ENCODE data around the gene TTR.

TTR gene

DNA sequence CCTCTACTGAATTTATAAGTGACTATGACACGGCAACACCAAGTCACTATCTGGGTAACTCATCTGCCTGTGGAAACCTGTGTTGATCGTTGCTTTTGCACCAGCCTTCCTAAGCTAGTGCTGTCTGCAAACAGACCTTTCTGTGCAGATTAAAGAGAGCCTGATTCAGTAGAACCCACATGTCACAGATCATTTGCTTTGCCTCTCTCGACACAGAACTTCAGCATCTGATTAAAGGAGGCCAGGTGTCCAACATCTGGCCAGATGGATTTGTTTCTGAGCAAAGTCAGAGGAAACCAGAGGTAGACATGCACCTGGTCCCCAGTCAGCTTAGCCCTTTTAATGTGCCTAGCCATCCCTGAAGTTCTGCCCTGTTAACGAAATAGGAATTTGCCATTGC is 15.0 kb upstream of the TTR start:
- DNase-seq = no peak
- in situ Hi-C loops (cut with HindIII; ENCODE audit: low pct_ligation_motif_present, low pct_unique_long_range_greater_than_20kb, low sequenced_read_pairs) = no loop called here

- in situ Hi-C loops (cut with HindIII; ENCODE audit: low pct_ligation_motif_present, low pct_unique_long_range_greater_than_20kb, low sequenced_read_pairs) = no loop called here
- DNase-seq = no peak
These were observed 14.5 kb upstream of the TTR start for GRCh38 chr18:31577195-31577594.

- DNase-seq = no peak
- in situ Hi-C loops (cut with HindIII; ENCODE audit: low pct_ligation_motif_present, low pct_unique_long_range_greater_than_20kb, low sequenced_read_pairs) = no loop called here
These were observed 13.6 kb upstream of the TTR start for GRCh38 chr18:31578126-31578525.

- in situ Hi-C loops (cut with HindIII; ENCODE audit: low pct_ligation_motif_present, low pct_unique_long_range_greater_than_20kb, low sequenced_read_pairs) = no loop called here
- DNase-seq = no peak
These were observed 12.3 kb upstream of the TTR start for GRCh38 chr18:31579375-31579774.

DNA sequence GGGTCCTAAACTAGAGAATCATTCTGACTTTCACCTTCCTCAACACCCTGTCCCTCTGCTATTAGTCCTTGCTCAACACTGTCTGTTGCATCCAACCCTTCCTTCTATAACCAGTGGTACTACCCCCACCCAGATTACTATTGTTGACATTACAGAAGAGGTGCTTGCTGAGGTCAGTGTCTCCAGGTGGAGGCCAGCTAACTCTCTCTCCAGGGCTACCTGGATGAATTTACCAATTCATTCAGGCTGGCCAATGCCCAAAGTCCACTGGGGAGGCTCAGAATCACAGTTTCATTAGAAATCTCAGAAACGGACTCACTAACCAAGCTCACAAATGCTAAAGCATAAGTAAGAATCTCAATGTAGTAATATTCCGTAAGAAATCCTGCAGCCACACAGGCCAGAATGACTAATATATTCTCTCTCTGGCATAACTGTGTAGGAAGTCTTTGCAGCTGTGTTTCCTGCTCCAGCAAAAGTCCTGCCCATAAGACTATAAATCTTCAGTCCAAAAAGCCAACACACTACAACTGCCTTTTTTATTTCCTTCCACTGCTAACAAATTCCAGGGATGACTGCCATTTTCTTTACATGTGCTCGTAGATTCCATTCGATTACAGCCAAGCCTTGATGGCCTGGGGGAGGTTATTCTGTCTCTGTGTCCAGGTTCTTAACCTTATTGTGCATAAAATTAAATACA is 10.0 kb upstream of the TTR start:
- in situ Hi-C loops (cut with HindIII; ENCODE audit: low pct_ligation_motif_present, low pct_unique_long_range_greater_than_20kb, low sequenced_read_pairs) = no loop called here
- no peak for DNase-seq

DNA sequence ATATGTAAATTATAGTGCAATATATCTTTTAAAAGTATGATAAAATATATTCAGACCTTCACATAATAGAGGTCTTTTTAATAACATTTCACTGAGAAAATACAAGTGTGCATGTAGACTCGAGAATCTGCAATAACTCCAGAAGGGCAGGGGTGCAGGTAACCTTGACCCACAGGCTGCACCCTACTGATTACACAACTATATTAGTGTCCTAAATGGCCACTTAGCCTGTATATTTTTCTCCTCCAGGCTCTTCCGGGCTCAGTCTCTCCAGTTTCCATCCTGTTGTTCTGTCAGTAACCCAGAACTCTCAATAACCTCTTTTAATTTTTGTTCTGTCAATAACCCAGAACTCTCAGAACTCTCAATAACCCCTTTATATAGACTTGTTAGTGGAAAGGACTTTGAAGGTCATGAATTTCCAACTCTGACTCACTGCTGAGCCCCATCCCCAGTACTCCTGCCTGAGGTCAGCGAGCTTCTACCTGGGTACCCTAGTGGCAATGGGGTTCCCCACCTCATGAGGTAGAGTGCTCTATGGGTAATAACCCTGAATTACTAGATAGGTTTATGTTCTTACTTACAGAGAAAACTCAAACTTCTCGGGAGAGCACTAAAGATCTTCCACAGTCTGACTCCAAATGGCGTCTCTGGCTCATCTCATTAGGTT is 8.4 kb upstream of the TTR start:
- in situ Hi-C loops (cut with HindIII; ENCODE audit: low pct_ligation_motif_present, low pct_unique_long_range_greater_than_20kb, low sequenced_read_pairs) = no loop called here
- no peak for DNase-seq

DNA sequence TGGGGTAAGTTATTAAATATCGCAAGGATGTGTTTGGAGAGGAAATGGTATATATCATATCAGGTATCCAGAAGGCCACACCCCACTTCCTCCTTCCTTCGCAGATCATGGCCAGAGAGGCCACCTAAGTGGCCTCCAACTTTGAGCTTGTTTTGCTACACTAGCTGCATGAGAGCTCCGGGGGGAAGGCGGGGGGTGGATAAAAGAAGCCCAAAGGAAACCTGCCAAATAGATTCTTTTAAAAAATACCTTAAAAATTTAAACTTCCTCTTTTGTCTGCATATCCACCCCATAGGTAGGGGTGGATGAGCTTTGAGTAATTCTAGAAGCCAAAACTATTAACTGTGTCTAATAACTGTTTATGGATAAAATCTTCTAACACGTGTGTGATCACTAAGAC is 5.7 kb upstream of the TTR start:
- DNase-seq = no peak
- in situ Hi-C loops (cut with HindIII; ENCODE audit: low pct_ligation_motif_present, low pct_unique_long_range_greater_than_20kb, low sequenced_read_pairs) = no loop called here

DNA sequence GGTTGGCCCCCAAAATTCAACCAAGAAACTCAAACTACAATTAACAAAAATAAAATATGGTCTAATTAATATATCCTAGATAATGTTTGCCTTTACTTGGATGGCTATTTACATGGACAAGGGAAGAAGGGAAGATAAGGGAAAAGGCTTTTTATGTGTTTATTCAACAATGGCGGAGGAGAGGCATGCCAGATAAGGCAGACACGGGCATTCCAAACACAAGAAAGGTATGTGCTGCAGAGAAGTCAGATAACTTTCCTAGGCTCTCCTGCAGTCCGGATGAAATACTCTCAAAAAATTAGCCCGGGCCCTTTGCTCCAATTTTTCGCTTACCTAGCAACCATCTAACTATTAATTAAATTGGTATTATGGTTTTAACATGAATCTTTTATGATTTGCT is 5.1 kb upstream of the TTR start:
- DNase-seq = no peak
- in situ Hi-C loops (cut with HindIII; ENCODE audit: low pct_ligation_motif_present, low pct_unique_long_range_greater_than_20kb, low sequenced_read_pairs) = no loop called here

- no peak for DNase-seq
- in situ Hi-C loops (cut with HindIII; ENCODE audit: low pct_ligation_motif_present, low pct_unique_long_range_greater_than_20kb, low sequenced_read_pairs) = no loop called here
These were observed 4.1 kb upstream of the TTR start for GRCh38 chr18:31587529-31587928.

DNA sequence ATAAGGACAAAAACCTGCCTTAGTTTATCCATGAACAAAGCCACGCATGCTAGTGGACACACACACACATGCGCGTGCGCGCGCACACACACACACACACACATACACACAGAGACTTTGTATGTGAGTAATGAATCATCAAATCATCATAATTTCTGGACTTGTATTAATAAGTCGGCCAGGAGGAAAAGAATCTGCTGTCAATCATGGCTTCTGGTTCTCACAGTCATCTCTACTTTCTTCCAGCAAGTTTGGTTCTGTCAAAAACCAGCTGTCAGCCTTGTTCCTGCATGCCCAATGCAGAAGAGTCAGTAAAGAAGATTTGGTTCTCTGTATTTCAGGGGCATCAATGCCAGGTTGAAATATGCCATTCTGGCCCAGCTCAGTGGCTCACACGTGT is 1.1 kb upstream of the TTR start:
- no peak for DNase-seq
- in situ Hi-C loops (cut with HindIII; ENCODE audit: low pct_ligation_motif_present, low pct_unique_long_range_greater_than_20kb, low sequenced_read_pairs) = no loop called here

DNA sequence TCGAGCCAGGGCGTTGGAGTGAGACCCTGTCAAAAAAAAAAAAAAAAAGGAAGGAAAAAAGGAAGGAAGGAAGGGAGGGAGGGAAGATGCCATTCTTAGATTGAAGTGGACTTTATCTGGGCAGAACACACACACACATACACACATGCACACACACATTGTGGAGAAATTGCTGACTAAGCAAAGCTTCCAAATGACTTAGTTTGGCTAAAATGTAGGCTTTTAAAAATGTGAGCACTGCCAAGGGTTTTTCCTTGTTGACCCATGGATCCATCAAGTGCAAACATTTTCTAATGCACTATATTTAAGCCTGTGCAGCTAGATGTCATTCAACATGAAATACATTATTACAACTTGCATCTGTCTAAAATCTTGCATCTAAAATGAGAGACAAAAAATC is 564 bp upstream of the TTR start:
- DNase-seq = no peak
- in situ Hi-C loops (cut with HindIII; ENCODE audit: low pct_ligation_motif_present, low pct_unique_long_range_greater_than_20kb, low sequenced_read_pairs) = no loop called here

- in situ Hi-C loops (cut with HindIII; ENCODE audit: low pct_ligation_motif_present, low pct_unique_long_range_greater_than_20kb, low sequenced_read_pairs) = no loop called here
- no peak for DNase-seq
These were observed 955 bp downstream of the TTR start for GRCh38 chr18:31592506-31593157.

- no peak for DNase-seq
- in situ Hi-C loops (cut with HindIII; ENCODE audit: low pct_ligation_motif_present, low pct_unique_long_range_greater_than_20kb, low sequenced_read_pairs) = no loop called here
These were observed 3.6 kb downstream of the TTR start for GRCh38 chr18:31595121-31595771.

DNA sequence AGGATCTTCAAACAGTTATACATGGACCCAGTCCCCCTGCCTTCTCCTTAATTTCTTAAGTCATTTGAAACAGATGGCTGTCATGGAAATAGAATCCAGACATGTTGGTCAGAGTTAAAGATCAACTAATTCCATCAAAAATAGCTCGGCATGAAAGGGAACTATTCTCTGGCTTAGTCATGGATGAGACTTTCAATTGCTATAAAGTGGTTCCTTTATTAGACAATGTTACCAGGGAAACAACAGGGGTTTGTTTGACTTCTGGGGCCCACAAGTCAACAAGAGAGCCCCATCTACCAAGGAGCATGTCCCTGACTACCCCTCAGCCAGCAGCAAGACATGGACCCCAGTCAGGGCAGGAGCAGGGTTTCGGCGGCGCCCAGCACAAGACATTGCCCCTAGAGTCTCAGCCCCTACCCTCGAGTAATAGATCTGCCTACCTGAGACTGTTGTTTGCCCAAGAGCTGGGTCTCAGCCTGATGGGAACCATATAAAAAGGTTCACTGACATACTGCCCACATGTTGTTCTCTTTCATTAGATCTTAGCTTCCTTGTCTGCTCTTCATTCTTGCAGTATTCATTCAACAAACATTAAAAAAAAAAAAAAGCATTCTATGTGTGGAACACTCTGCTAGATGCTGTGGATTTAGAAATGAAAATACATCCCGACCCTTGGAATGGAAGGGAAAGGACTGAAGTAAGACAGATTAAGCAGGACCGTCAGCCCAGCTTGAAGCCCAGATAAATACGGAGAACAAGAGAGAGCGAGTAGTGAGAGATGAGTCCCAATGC is 4.6 kb downstream of the TTR start:
- in situ Hi-C loops (cut with HindIII; ENCODE audit: low pct_ligation_motif_present, low pct_unique_long_range_greater_than_20kb, low sequenced_read_pairs) = no loop called here
- peak; percentile 42 for DNase-seq

DNA sequence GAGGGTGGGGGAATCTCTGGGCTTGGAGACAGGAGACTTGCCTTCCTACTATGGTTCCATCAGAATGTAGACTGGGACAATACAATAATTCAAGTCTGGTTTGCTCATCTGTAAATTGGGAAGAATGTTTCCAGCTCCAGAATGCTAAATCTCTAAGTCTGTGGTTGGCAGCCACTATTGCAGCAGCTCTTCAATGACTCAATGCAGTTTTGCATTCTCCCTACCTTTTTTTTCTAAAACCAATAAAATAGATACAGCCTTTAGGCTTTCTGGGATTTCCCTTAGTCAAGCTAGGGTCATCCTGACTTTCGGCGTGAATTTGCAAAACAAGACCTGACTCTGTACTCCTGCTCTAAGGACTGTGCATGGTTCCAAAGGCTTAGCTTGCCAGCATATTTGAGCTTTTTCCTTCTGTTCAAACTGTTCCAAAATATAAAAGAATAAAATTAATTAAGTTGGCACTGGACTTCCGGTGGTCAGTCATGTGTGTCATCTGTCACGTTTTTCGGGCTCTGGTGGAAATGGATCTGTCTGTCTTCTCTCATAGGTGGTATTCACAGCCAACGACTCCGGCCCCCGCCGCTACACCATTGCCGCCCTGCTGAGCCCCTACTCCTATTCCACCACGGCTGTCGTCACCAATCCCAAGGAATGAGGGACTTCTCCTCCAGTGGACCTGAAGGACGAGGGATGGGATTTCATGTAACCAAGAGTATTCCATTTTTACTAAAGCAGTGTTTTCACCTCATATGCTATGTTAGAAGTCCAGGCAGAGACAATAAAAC is 6.5 kb downstream of the TTR start:
- DNase-seq = no peak
- in situ Hi-C loops (cut with HindIII; ENCODE audit: low pct_ligation_motif_present, low pct_unique_long_range_greater_than_20kb, low sequenced_read_pairs) = no loop called here

DNA sequence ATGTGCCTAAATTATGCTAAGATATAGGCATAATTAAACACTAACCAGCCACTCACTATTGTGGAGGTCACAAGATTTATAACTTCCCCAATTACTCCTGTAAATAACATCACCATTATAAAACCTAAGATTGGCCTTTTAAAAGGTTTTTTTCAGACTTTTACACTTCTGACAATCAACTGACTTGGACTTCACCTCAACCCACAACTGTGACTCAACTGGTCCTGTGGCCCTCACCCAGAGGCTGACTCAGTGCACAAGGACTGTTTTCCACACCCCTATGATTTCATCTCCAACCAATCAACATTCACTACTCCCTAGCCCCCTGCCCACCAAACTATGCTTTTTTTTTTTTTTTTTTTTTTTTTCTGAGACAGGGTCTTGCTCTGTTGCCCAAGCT is 11.6 kb downstream of the TTR start:
- in situ Hi-C loops (cut with HindIII; ENCODE audit: low pct_ligation_motif_present, low pct_unique_long_range_greater_than_20kb, low sequenced_read_pairs) = no loop called here
- peak; percentile 5 for DNase-seq

DNA sequence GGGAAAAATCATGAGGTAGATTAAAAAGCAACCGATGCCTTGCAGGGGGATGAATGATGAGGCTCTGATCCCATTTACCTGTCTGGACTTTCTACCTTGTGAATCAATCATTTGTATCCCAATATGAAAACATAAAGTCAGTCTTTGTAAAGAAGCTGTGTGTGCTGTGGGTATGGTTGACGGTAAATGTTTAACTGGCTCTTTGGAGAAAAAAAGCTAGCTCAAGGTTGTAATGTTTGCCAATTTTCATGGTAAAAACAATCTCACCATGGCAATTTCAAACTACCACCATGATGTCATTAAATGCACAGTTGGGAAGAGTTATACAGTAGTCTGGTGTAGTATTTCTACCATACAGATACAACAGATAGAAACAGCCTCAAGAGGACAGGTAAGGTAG is 14.6 kb downstream of the TTR start:
- DNase-seq = no peak
- in situ Hi-C loops (cut with HindIII; ENCODE audit: low pct_ligation_motif_present, low pct_unique_long_range_greater_than_20kb, low sequenced_read_pairs) = no loop called here

DNA sequence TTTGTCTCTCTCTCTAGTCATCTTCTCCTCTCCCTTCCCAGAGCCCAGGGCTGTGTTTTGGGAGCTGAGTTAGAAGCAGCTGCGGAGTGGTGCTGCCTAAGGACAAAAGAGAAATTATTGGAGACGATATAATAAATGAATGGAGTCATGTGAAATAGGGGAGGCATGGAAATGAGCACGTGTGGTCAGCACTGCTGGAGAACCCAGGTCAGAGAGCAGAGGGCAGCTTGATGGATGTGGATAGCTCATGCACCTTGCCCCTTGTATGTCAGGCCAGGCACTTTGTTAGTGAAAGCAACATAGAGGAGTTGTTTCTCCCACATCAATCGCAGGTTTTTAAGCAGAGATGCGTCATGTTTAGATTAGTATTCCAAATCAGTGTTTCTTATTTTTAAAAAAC is 15.7 kb downstream of the TTR start:
- in situ Hi-C loops (cut with HindIII; ENCODE audit: low pct_ligation_motif_present, low pct_unique_long_range_greater_than_20kb, low sequenced_read_pairs) = no loop called here
- no peak for DNase-seq

Measured in ACHN (cell line).